Esophagus muscularis mucosa (tissue), 4 donors: ENCODE data around the gene DUSP15.
"Not testable (repeated sequence)": the region's sequence is repeated elsewhere in the genome, so short reads cannot be mapped to it uniquely, and the experiment has no call there.

Source experiments
- EP300 ChIP-seq: sonication (generic); formaldehyde crosslinking; IDR thresholded peaks from one replicate; pipeline ENCODE4 v1.6.1; 2017; ENCODE audit warnings: antibody characterized with exemption
- POLR2A ChIP-seq: fragments of 450-650 bp; IDR thresholded peaks from one replicate; pipeline ENCODE4 v1.6.1; 2017; ENCODE audit warnings: antibody characterized with exemption, moderate library complexity, mild to moderate bottlenecking, low read depth
- POLR2AphosphoS5 ChIP-seq, 2 donors: sonication (generic); formaldehyde crosslinking; IDR thresholded peaks; one replicate each; pipeline ENCODE4 v1.6.1; 2017; ENCODE audit warnings: antibody characterized with exemption in 2 of 2
- TF ChIP-seq, protein P1 (sequence below), 3 experiments: fragments of 200-600 bp in 2 of 3; fragments of 450-650 bp in 1 of 3; sonication (generic) in 2 of 3; IDR thresholded peaks; one replicate each; pipeline ENCODE4 v1.5.1; 2017 to 2019; ENCODE audit warnings: antibody characterized with exemption in 3 of 3, mild to moderate bottlenecking in 2 of 3, moderate library complexity in 1 of 3

DNA sequence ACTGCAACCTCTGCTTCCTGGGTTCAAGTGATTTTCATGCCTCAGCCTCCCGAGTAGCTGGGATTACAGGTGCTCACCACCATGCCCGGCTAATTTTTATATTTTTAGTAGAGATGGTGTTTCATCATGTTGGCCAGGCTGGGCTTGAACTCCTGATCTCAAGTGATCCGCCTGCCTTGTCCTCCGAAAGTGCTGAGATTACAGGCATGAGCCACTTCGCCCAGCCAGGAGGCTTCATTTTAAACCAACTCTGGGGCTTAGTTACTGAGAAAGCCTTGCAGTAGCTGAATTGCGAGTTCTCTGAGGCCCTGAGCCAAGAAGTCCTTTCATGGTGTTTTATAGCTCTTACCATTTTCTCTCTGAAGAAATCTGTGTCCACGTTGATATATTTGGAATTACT is 56.2 kb downstream of the DUSP15 start:
- not testable (repeated sequence) for TF ChIP-seq POLR2AphosphoS5 (IDR thresholded peaks at IDR 0.05); POLR2A; EP300
- TF ChIP-seq, protein P1, sequence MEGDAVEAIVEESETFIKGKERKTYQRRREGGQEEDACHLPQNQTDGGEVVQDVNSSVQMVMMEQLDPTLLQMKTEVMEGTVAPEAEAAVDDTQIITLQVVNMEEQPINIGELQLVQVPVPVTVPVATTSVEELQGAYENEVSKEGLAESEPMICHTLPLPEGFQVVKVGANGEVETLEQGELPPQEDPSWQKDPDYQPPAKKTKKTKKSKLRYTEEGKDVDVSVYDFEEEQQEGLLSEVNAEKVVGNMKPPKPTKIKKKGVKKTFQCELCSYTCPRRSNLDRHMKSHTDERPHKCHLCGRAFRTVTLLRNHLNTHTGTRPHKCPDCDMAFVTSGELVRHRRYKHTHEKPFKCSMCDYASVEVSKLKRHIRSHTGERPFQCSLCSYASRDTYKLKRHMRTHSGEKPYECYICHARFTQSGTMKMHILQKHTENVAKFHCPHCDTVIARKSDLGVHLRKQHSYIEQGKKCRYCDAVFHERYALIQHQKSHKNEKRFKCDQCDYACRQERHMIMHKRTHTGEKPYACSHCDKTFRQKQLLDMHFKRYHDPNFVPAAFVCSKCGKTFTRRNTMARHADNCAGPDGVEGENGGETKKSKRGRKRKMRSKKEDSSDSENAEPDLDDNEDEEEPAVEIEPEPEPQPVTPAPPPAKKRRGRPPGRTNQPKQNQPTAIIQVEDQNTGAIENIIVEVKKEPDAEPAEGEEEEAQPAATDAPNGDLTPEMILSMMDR (IDR thresholded peaks at IDR 0.05): not testable (repeated sequence)
